Stomach (tissue), 9 donors: ENCODE results near the gene PTBP3. TPM values are rescaled to one million over a fixed set of nuclear protein-coding genes. Genes with fewer than 3 reads are reported as not detected.

Experiments used
- DNase-seq, 2 donors: peaks; one replicate each; pipeline versions ENCODE4 v3.0.0 to v3.0.0-alpha.2; 2013 to 2019
- H3K27ac ChIP-seq, 5 donors: fragments of 200-600 bp in 4 of 5; sonication (generic) in 4 of 5; one replicate each; pipeline ENCODE4 v1.5.1; 2013 to 2019; ENCODE audit warnings: mild to moderate bottlenecking in 1 of 5, moderate library complexity in 1 of 5
- H3K27me3 ChIP-seq, 3 donors: fragments of 200-600 bp; sonication (generic); one replicate each; pipeline ENCODE4 v1.5.1; 2017 to 2019; ENCODE audit warnings: mixed run types in 1 of 3
- H3K36me3 ChIP-seq, 4 donors: fragments of 200-600 bp; sonication (generic); 1 replicate in 3 of 4; 2 replicates in 1 of 4; pipeline ENCODE4 v1.5.1; 2016 to 2019
- H3K4me1 ChIP-seq, 4 donors: fragments of 200-600 bp; sonication (generic); one replicate each; pipeline ENCODE4 v1.5.1; 2016 to 2019
- H3K4me3 ChIP-seq, 4 donors: fragments of 200-600 bp; sonication (generic) in 3 of 4; one replicate each; pipeline ENCODE4 v1.5.1; 2016 to 2019; ENCODE audit warnings: mild to moderate bottlenecking in 1 of 4
- H3K9me3 ChIP-seq, 4 donors: fragments of 200-600 bp; sonication (generic); one replicate each; pipeline ENCODE4 v1.5.1; 2016 to 2019
- EP300 ChIP-seq: sonication (generic); formaldehyde crosslinking; IDR thresholded peaks from one replicate; pipeline ENCODE4 v1.6.1; 2017; ENCODE audit warnings: antibody characterized with exemption
- POLR2A ChIP-seq, 4 donors: fragments of 450-650 bp; IDR thresholded peaks; one replicate each; pipeline ENCODE4 v1.6.1; 2016; ENCODE audit warnings: antibody characterized with exemption in 4 of 4, control low read depth in 2 of 4, mild to moderate bottlenecking in 1 of 4, moderate library complexity in 1 of 4
- POLR2AphosphoS5 ChIP-seq, 3 donors: sonication (generic); formaldehyde crosslinking; IDR thresholded peaks; one replicate each; pipeline ENCODE4 v1.6.1; 2016; ENCODE audit warnings: antibody characterized with exemption in 3 of 3
- WGBS, 5 donors: extraction: QIAGEN DNeasy Blood & Tissue Kit in 3 of 5; methylation state at CpG; one replicate each; pipeline versions ENCODE4 v1.1.5 to v1.1.7; 2013 to 2018; 5-methylcytosine and 5-hydroxymethylcytosine counted together
- intact Hi-C: fragments of 100-400 bp; cut with DNase I; formaldehyde crosslinking; loops from one replicate; pipeline ENCODE4 v1.15.1; 2023; ENCODE audit warnings: low total_unique reads
- polyA plus RNA-seq, 3 donors: library from polyadenylated mRNA; stranded (reverse); fragments of 200-250 nt; gene quantifications; one replicate each; pipeline ENCODE4 v1.2.3, GENCODE V29; 2013
- total RNA-seq, 5 donors: library from RNA; depleted of rRNA; stranded (reverse); fragments of >200 nt; gene quantifications; one replicate each; pipeline versions ENCODE4 v1.1.0 to v1.2.3, GENCODE V29; 2014 to 2016
- TF ChIP-seq, protein P1 (sequence below), 7 experiments: fragments of 450-650 bp in 4 of 7; fragments of 200-600 bp in 3 of 7; sonication (generic) in 3 of 7; IDR thresholded peaks; one replicate each; pipeline ENCODE4 v1.5.1; 2016 to 2019; ENCODE audit warnings: antibody characterized with exemption in 7 of 7, control low read depth in 2 of 7, mild to moderate bottlenecking in 1 of 7
- donor health status: healthy with polysubstance abuse.
- donor health status: Bipolar disorder and iron deficiency.
- donor health status: healthy.

Gene PTBP3
- total and polyA plus RNA-seq, 8 donors = 11.7 to 90.7 (median 24.1) TPM

DNA sequence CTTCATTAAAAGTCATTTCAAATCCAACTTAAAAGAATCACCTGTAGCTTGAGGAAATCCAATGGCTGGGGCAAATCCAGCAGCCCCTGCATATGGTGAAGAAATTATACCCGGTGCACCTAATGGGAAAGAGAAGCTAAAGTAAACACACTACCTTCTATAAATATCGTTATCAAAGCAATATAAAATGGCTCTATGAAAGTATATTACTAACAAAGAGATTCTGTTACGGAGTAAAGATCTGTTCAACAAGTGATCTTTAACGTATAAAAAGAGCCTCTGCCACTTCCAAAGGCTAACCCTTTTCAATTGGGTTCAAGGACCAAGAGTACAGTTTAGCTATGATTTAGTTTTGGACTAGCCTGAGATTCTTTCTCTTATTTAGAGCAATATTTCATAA, 98.6 kb downstream of the PTBP3 start:
- no peaks in the 10 kb centered on the region for H3K9me3 ChIP-seq
- intact Hi-C loops = no loop called here
- H3K27ac ChIP-seq = no peak overlapping the region
- H3K27me3 ChIP-seq = no peaks in the 10 kb centered on the region
- no peak for DNase-seq
- TF ChIP-seq, protein P1, sequence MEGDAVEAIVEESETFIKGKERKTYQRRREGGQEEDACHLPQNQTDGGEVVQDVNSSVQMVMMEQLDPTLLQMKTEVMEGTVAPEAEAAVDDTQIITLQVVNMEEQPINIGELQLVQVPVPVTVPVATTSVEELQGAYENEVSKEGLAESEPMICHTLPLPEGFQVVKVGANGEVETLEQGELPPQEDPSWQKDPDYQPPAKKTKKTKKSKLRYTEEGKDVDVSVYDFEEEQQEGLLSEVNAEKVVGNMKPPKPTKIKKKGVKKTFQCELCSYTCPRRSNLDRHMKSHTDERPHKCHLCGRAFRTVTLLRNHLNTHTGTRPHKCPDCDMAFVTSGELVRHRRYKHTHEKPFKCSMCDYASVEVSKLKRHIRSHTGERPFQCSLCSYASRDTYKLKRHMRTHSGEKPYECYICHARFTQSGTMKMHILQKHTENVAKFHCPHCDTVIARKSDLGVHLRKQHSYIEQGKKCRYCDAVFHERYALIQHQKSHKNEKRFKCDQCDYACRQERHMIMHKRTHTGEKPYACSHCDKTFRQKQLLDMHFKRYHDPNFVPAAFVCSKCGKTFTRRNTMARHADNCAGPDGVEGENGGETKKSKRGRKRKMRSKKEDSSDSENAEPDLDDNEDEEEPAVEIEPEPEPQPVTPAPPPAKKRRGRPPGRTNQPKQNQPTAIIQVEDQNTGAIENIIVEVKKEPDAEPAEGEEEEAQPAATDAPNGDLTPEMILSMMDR (IDR thresholded peaks at IDR 0.05) = no peak
- TF ChIP-seq POLR2A (IDR thresholded peaks at IDR 0.05) (no peak), POLR2AphosphoS5 (IDR thresholded peaks at IDR 0.05) (no peak), EP300 (no peak)
- peaks cover 0 to 21% (median 8%) of the 10 kb centered on the region in 4 donors for H3K4me1 ChIP-seq
- no peak overlapping the region for H3K4me3 ChIP-seq
- WGBS, 5 donors = 27 to 68% (median 44%) methylated on average over 4 of the region's 4 CpGs
- H3K36me3 ChIP-seq = peaks cover 0 to 33% (median 17%) of the 10 kb centered on the region in 4 donors

DNA sequence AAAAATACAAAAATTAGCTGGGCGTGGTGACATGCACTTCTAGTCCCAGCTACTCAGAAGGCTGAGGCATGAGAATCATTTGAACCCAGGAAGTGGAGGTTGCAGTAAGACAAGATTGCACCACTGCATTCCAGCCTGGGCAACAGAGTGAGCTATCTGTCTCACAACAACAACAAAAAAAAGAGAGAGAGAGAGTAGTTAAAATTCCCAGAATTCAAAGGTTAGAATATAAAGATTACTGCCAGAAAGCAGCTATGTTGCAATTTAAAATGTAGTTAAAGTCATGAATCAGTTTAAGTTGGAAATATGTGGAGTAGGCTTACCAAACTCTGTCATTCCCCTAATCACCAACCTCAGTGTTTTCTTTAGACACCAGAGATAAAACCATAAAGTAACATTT, 99.7 kb downstream of the PTBP3 start:
- TF ChIP-seq POLR2A (IDR thresholded peaks at IDR 0.05) (no peak), EP300 (no peak), POLR2AphosphoS5 (IDR thresholded peaks at IDR 0.05) (no peak)
- TF ChIP-seq, protein P1 (IDR thresholded peaks at IDR 0.05) = no peak
- Histone ChIP-seq H3K9me3 (no peaks in the 10 kb centered on the region), H3K4me3 (no peak overlapping the region), H3K36me3 (peaks cover 4 to 43% (median 26%) of the 10 kb centered on the region in 4 donors), H3K27me3 (no peaks in the 10 kb centered on the region), H3K4me1 (peaks cover 0 to 21% (median 8%) of the 10 kb centered on the region in 4 donors), H3K27ac (no peak overlapping the region)
- 91 to 100% (median 97%) methylated on average over 1 of the region's 1 CpG for WGBS, 5 donors
- intact Hi-C loops = no loop called here
- no peak for DNase-seq

DNA sequence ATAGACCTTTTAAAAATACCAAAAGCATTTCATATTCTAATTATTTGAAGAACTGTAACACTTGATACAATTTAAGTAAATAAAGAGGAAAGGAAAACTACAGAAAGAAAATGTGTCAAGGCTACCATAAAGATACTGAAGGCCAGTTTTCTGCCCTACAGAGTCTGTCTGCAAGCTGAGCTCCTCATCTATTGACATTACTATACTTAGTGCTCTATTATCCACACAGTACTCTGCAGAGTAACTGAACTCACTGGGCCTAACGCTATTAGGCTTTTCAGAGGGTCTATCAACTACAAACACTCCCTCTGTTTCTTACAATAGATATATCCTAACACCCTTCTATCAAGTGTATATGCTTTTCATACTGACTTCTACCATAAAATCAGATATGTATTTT, 101.2 kb downstream of the PTBP3 start:
- Histone ChIP-seq H3K27me3 (no peaks in the 10 kb centered on the region), H3K27ac (no peak overlapping the region), H3K4me1 (peaks cover 0 to 21% (median 8%) of the 10 kb centered on the region in 4 donors), H3K36me3 (peaks cover 10 to 58% (median 41%) of the 10 kb centered on the region in 4 donors), H3K9me3 (no peaks in the 10 kb centered on the region), H3K4me3 (no peak overlapping the region)
- TF ChIP-seq POLR2A (IDR thresholded peaks at IDR 0.05) = no peak
- TF ChIP-seq, protein P1 (IDR thresholded peaks at IDR 0.05) = no peak
- TF ChIP-seq EP300 = no peak
- TF ChIP-seq POLR2AphosphoS5 (IDR thresholded peaks at IDR 0.05) = no peak
- intact Hi-C loops = no loop called here
- 74 to 83% (median 76%) methylated on average over 1 of the region's 1 CpG for WGBS, 5 donors
- no peak for DNase-seq

DNA sequence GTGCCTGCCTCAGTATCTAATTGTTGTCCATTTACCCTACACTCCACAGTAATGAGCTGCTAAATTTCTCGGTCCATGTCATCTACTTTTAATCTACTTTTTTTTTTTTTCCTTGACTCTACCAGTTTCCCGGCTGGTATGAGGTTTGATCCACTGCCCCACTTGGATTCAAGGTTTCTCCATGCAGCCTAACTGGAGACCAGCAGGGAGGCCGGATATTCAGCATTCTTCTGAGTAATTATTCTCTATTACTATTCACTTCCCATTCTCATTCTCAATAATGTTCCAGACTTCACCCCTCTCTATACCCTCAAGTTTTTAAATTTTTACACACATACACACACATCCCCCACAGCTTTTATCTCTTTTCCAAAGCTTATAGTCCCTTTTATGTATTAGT, 107.3 kb downstream of the PTBP3 start:
- H3K4me1 ChIP-seq = no peaks in the 10 kb centered on the region
- no peaks in the 10 kb centered on the region for H3K9me3 ChIP-seq
- no peak for DNase-seq
- 83 to 98% (median 94%) methylated on average over 3 of the region's 3 CpGs for WGBS, 5 donors
- H3K27ac ChIP-seq = no peak overlapping the region
- no peak overlapping the region for H3K4me3 ChIP-seq
- H3K36me3 ChIP-seq = peaks cover 17 to 95% (median 88%) of the 10 kb centered on the region in 4 donors
- TF ChIP-seq POLR2AphosphoS5 (IDR thresholded peaks at IDR 0.05) (no peak), POLR2A (IDR thresholded peaks at IDR 0.05) (no peak), EP300 (no peak)
- TF ChIP-seq, protein P1 (IDR thresholded peaks at IDR 0.05) = no peak
- intact Hi-C loops = no loop called here
- no peaks in the 10 kb centered on the region for H3K27me3 ChIP-seq
